Measurements from ENCODE around the gene MYORG.

MYORG gene

DNA sequence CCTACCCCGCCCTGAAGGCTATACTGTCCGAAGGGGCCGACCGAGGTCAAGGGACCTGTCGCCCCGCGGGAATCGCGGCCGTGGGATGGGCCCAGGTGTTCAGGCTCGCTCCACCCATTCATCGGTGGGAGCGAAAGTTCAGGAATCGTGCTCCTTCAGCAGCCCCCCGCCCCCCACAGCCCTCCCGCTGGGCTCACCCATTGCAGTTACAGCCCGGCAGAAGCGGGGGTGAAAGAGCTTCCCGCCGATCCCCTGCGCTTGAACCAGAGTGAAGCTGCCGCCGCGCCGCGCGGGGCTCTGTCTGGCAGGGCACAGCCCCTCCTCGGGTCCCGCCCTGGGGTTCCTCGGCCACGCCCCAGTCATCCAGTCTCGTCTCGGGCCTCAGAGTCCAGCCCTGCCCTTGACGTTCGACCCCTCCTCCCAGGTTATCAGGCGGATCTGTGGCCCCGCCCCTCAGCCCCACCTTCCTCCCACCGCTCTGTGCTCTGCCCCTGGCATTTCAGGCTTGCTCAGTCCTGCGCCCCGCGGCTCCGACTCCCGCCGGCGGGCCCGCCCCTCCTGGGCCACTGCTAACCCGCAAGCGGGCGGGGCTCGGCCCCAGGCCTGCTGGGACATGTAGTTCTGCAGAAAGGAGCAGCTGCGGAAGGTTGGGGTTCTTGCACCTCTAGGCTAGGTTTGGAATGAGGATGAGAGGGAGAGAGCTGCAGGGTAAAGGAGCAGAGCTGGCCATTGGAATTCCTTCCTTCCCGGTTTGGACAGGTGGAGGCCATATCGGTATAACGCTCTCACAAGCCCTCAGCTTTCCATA lies at the start of gene MYORG:
Gene MYORG, minus strand, starts transcription at position 303 of the 808 bp plus-strand sequence. CDS start 3,955 bp downstream, outside the sequence.
- peak; percentile 90 to 98 (median 92) for DNase-seq

DNA sequence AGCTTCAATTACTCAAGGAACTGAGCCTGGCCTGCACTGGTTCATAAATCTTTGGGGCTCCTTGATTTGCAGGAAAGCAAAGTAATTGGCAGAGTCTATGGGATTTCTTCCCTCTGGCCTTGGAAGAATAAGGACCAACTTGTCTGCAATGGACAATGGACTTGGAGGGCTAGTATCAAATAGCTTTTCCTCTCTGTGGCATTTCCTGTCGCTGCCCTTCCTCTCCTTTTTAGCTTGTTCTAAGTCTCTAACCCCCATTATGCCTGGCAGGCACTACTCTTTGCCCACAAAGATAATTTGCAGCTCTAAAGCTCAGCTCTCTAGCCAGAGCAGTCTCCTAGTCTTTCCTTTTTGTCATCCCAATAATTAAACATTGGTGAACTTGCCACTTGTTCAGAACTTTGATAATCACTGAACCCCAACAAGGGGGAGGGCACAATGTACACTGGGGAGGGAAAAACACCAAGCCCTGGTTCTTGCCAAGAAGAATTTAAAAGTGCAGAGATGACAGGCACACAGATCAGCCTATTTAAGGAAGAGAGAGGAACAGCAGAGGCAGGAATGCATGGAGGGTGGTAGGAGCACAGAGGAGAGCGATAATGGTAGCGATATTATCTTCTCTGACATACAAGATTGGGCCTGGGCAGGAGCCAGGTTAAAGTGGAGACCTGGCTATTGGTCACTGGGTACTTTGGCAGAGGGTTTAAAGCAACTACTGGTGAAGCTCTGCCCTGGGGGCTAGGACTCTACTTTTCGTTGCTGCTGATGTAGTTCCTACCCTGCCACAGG lies 43.2 kb upstream of the MYORG start:
- DNase-seq, result no peak

DNA sequence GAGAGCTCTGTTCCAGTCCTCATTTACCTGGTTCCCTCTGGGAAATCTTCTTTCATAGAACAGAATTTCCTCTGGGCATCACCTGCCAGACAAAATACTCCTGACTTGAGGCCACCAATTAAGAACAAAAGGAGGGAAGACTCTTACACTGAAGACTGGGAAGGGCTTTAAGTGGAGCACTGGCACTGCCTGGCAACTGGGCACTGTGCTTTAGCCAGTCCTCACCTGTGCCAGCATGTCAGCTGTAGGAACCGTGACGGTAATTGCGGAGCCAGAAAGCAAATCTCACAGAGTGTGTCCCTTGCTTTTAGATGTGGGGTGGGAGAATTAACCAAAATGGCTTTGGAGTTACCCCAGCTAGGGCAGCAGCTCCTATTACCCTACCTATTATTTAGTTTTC lies 41.0 kb upstream of the MYORG start:
- no peak for DNase-seq

DNA sequence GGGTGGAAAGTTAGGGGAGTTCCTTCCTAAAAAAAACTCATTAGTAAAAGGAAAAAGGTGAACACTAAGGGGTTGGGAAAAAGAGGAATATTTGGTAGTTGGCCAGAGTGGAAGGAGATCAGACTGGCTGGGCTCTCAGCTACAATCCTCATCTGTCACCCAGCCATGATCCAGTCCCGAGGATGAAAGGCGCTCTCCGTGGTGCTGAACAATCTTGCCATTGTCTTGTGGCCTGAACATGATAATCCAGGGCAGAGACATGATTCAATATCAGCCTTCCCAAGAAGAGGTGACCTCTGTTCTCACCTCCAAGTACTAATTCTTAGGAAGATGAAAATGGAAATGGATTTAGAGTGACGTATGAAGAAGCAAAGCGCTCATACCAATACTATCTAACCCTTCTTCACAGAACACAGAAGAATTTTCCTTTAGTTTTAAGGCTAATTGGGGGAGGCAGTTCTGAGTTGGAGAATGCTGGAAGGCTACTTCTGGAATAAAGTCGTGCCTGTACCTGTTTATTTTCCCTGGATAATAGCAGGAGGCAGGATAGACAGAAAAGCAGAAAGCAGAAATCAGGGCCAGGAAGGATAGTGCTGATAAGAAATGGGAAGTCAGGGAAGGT lies 36.6 kb upstream of the MYORG start:
- DNase-seq, result peak in 2 of 6 experiments; percentile 15 to 30

DNA sequence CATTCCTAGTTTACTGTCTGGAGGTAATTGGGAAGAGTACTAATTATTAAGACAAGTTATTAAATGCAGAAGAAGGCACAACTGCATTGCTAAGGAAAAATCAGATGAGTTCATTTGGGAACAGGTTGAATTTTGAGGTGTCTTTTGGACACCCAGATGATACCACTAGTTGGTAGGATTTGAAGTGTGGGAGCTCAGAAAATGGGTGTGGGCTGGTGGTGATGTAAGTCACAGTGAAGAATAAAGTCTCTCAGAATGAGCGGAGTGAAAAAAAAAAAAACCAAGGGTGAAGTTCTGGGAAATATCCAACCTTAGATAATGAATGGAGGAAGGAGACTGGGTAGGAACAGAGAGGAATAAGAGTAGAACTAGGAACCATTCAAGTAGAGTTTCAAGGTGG lies 35.6 kb upstream of the MYORG start:
- DNase-seq, result no peak

DNA sequence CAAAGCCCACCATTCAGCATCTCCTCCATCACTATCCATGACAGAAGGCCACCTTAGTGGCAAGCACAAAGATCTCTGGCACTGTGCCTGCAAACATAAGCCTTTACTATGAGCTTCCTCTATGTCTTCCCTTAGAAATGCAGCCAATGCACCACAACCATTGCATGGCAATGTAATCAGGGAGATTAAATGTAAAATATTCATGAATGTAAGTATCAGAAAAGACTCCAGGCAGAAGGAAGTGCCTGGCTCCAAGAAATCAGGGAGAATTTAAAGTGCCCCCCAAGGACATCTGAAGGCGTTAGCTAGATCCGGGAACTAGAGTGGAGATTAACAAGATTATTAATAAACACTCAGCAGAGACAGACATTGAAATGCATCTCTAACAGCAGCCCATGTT lies 32.5 kb upstream of the MYORG start:
- no peak for DNase-seq

DNA sequence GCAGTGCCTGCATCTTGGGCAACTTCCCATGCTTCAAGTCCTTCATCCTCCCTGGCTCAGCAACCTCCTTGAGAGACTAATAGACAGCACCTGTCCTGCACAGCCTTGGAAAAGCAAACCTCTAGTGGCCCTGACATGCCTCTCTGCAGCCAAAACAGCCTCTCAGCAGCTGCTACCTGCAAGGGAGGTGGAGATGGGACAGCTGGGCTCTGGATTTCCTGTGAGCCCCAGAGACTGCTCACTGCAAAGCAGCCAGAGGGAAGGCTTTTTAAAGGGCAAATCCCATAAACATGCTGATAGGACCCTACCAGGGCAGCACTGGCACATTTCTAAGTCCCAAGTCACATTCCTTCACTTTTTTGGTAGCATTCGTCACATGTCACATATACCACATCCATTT lies 31.5 kb upstream of the MYORG start:
- DNase-seq, result no peak

DNA sequence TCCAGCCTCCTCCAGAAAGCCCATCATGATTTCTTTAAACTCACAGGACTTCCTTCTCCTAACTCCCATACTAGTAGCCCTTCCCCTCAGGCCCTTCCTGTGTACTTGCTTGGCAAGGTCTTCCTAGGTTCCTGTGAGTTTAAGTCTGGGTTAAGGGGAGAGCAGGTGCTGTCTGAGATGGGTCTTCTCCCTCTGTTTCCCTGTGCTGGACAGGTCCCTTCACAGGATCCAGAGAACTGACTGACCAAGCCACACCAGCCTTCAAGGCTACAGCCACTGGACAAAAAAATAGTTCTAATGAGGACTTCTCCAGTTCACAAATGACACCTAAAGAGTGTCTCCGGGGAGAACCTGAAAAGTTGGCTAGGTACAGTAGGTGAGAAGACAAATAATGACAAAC lies 29.5 kb upstream of the MYORG start:
- no peak for DNase-seq

DNA sequence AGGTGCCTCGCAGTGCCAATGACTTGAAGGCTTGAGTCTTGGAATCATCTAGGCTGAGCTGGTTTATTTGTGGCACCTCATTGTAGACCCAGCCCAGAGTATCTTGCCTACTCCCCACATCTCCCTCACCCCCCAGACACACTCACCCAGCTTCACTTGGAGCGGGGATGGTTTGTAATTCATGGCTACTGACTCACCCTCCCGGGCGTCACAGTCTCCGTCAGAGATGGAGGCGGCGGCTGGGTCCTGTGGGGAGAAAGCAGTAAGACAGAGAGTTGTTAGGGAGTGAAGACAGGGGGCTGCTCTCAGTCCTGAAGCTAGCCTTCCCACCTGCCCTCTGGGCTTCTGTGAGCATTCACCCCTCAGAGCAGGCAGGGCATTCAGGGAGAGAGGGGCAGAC lies 29.0 kb upstream of the MYORG start:
- DNase-seq, result no peak

DNA sequence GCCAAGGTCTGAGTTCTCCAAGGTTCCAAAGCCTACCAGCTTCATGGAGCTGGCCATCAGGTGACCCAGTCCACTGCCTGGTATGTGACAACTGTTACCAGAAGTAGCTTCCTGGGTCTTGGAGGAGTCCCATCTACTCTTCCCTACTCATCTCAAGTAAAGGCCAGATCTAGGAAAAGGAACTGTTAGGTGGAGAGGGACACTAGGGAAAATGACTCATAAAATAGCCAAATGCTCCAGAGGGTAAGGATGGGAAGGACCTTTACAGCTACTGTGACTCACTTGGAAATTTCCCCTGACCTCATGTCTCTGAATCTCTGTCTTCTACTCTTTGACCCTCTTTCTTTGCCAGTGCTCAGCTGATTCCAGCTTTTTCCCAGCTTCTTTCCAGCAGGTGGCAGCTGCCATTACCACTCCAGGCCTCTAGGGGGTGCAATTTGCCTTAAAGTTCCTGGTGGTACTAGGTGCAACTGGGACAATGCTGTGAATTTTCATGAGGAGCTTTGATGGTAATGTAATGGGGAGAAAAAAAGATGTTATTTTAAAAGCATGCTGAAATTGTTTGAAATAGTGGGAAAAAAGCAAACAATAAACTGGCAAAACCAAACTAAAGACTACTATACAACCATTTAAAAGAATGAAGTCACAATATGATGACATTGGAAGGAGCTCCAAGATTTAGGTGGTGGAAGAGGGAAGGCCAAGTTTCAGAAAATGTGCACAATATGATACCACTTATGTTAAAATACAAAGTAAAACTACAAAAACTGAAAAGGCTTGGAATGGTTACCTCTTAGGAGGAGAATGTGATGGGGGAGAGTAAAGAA lies 27.1 kb upstream of the MYORG start:
- DNase-seq, result peak in 5 of 6 experiments; percentile 12 to 56 (median 38)

DNA sequence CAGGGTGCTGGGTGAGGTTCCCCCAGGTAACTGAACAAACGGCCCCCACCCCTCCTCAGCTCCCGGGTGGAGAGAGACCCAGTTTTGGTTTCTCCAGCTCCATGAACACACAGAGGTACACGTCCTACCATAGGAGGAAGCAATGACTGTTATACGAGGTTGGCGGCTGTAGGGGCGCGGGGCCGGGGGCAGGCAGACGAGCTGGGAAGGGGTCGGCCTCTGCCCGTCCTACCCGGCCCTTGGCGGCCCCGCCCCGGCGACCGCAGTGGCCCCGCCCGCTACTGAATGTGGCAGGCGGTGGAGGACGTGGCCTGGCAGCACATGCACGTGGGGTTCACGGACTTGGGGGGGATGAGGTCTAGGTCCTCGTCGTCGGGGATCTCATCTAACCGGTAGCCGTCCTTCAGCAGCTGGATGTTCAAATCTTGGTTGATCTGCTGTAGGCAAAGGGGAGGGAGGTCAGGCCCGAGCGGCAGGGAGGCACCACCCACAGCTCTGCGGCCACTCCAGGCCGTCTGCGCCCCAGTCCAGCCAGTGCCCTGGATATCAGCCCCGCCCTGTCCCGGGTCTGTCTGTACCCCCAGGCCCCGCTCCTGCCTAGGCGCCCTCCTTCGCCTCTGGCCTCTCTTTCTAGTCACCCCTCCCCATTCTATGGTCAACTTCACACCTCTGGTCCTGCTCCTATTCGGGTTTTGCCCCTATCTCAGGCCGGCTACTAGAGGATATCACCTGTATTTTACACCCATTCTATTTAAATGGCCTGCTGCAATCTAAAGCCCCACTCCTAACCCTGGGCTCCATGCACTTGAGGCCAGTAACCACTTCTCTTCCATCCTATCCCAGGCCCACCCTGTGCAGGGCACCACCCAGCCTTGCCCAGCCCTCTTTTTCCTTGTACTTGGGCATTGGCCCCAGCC lies 24.2 kb upstream of the MYORG start:
- no peak for DNase-seq

DNA sequence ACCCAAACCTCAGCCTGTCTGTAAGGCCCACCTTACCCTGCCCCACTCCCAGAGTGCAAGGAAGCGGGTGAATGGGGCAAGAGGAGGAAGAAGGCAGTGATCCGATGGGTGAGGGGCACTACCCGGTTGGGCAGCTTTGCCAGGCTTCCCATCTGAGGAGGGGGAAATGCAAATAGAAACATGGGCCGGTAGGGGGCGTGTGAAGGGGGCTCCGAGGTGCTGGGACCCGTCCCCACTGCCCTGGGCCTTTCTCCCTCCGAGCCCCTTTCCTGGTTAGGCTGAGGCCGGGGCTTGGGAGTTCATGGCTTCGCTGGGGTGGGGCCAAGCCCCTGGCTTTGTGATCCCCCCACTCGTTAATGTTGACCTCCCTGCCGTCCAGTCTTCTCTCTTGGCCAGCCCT lies 23.6 kb upstream of the MYORG start:
- DNase-seq, result no peak

DNA sequence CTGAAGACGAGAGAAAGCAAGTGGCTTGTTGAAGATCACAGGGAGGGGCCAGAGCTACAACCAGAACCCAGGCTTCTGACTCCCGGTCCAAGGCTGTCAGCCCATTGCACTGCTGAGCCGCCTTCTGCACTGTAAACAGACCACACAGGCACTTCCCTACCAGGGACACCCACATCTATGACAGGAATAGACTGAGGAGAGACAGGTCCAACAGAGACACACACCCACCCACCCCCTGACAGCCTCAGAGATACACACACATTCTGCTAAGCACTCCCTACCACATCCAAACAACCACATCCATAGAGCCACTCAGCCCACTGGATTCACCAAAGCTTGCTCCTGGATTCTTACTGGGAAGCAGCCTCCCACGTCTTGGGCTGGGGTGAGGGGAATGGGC lies 23.0 kb upstream of the MYORG start:
- DNase-seq, result no peak

DNA sequence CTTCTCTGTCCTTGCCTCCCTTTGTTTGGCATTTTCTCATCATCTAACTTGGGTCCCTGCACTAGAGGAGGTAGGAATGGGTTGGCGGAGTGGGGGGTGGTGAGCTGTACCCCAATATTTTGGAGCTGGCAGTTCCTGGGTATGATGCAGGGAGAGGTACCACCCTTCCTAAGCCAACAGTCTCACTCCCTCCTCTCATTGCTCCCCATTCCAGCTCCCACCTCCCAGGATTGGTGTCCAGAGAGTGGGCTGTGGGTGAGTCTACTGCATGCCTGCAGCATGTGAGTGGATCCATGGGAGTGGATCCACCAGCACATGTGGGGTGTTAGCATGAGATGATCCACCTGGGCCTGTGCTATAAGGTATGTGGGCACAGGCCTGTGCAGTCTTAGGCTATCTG lies 22.2 kb upstream of the MYORG start:
- no peak for DNase-seq

DNA sequence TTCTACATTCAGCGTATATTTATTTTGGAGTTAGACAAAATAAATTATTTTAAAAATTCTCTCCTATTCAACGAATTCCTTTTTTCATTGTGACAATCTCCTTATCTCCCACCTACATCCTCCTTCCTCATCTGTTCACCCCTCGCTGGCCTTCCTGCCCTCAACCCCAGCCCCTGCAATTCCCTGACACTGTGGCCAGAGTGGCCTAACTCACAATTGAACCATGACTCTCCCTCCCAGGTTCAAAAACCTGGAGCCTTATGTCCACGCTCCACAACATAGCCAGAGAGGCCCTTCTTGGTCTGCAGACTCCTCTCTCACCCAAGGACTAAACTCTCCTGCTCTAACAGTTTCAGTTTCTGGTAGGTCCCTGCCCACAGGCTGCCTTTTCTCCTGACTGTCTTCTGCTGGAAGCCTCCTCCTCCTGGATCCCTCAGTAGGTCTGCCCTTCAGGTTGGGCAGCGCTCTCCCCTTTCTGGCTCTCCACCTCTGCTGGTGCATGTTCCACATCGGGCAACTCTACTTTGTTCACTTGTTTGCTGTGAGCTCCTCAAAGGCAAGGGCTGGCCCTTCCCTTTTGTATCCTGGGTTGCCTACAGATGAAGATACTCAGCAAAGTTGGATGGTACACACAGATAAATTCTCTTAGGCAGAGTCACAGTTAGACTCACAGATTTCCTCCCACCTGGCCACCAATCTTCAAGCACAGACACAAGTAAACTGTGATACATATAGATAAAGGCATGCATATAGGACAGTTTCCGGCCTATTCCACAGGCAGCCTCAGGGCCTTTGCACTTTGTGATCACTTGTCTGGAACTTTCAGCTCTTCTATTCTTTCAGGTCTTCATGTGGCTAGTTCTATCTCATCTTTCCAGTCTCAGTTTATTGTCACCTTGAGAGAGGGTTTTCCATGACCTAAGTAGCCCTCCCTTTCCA lies 19.8 kb upstream of the MYORG start:
- no peak for DNase-seq

DNA sequence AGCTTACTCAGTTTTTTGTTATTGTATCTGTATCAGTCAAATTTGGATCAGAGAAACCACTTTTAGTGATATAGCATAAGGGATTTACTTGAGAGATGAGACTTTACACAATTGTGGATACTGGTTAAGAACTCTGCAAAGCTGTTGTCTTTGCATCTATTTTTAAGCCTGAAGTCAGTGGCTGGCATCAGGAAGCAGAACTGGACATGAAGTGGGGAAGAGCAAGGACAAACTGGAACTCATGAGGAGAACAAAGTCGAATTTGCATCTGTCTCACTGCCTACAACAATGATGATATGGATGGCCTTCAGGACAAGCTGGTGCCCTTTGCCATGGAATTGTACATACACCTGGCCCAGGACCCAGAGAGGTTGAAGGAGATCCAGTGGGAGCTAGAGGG lies 15.8 kb upstream of the MYORG start:
- DNase-seq, result no peak

DNA sequence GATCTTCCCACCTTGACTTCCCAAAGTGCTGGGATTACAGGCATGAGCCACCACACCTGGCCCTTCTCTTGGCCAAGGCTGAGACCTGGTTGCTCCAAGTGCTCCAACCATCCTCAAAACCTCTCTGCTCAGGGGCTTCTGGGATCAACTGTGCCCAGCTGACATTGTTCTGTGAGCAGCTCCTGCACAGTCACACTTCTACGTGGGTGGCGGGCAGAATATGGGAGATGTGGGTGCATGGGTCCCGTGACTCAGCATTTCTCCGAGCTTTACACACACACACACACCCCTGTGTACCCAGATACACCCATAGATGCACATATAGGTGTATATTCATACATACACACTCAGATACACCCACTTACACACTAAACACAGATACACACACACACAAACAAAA lies 10.5 kb upstream of the MYORG start:
- no peak for DNase-seq

DNA sequence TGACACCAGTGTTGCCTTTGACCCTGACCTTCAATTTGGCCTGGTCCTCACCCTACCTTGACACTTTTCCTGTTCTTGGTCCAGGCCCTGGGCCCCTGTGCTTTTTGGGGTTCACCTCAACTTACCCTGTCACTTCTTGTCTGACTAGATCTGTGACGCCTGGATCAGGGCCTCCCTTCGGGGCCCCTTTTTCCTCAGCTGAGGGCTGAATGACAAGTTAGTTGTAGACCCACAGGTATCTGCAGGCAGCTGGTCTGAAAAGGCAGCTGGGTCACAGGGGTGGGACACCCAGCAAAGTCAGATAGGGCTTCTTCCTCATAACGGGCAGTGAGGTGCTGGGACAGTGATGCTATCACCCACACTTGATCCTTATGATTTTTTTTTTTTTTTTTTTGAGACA lies 10.0 kb upstream of the MYORG start:
- DNase-seq, result no peak

DNA sequence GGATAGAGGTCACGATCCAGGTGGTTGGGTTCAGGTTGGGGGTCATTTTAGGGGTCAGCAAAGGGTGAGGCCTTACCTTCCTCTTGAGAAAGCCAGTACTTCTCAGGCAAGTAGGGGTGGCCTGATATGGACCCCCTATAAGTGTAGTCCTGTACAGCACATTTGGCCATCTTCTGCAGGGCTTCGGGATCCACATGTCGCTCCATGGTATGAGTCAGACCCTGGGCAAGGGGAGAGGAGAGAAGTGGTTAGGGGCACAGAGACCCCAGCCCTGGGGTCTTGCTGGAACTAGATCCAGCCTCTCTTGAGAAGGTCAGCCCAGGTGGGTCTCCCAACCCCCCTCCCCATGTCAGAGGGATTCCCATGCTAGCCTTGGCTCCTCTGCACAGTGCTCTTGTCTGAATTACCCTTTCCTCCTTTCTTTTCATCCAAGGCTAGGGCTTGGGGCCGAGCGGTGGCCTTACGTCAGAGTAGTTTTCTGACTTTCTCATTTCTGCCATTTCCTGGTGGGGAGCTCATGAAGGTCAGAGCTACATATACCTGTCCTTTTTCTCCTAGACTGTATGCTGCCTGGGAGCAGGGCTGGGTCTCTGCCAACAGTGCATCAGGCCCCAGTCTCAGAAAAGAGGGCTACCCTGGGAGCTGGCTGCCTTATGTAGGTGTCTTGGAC lies 9.0 kb upstream of the MYORG start:
- no peak for DNase-seq
